Endometrium (tissue), 2 donors: Measurements from ENCODE around the gene RNF114.
"Not testable (repeated sequence)": the region's sequence is repeated elsewhere in the genome, so short reads cannot be mapped to it uniquely, and the experiment has no call there.

Source experiments
- FAIRE-seq: peaks from 2 replicates; lab custom pipeline; 2012; peaks lifted over from hg19 to GRCh38; lab: Jason Lieb, UNC
- donor health status: control.
- donor health status: control.

Gene RNF114

DNA sequence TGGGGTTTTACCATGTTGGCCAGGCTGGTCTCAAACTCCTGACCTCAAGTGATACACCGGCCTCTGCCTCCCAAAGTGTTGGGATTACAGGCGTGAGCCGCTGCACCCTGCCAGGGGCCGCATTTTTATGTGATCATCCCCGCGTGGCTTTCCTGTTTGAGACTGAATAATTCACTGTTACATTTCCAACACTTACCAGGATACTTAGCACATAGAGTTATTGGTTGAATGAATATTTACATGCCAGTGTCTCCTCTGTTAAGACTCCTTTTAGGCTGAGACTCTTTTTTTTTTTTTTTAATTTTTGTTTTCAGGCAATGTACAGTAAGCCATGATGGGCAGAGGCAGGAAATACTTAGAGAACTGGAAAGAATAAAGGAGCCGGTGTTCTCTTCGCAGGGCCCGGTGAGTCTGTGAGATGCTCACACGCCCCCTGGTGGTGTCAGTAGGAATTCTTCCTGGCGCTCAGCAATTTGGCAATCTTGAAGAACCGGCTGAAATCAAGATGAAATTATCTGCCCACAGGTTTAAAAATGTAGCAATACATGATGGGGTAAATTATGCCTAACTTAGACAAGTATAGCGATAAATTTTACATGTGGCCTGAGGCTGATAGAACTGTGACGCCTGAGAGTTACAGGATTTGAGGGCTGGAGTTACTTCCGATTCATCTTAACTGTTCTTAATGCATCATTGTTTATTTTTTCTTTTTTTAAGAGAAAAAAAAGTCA lies 7.6 kb upstream of the RNF114 start:
- FAIRE-seq = peak; percentile 18

DNA sequence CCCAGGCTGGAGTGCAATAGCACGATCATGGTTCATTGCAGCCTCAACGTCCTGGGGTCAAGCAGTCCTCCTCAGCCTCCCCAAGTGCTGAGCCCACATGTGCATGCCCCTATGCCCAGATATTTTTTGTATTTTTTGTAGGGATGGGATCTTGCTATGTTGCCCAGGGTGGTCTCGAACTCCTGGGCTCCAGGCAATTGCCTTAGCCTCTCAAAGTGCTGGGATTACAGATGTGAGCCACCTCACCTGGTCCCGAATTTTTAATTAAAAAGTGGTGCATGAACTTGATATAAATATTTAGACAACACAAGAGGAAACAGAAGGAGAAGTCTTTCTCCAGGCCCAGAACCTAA lies 7.1 kb upstream of the RNF114 start:
- FAIRE-seq = no peak

DNA sequence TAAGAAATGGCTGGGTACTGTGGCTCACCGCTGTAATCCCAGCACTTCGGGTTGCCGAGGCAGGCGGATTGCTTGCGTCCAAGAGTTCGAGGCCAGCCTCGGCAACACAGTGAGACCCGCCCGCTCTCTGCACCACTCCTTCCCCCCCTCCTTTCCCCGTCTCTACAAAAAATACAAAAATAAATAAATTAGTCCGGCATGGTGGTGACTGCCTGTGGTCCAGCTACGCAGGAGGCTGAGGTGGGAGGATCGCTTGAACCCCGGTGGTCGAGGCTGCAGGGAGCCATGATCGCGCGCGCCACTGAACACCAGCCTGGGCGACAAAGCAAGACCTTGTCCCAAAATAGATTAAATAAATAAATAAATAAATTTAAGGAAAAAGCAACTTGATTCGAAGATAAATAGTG lies 448 bp upstream of the RNF114 start:
- no peak for FAIRE-seq

DNA sequence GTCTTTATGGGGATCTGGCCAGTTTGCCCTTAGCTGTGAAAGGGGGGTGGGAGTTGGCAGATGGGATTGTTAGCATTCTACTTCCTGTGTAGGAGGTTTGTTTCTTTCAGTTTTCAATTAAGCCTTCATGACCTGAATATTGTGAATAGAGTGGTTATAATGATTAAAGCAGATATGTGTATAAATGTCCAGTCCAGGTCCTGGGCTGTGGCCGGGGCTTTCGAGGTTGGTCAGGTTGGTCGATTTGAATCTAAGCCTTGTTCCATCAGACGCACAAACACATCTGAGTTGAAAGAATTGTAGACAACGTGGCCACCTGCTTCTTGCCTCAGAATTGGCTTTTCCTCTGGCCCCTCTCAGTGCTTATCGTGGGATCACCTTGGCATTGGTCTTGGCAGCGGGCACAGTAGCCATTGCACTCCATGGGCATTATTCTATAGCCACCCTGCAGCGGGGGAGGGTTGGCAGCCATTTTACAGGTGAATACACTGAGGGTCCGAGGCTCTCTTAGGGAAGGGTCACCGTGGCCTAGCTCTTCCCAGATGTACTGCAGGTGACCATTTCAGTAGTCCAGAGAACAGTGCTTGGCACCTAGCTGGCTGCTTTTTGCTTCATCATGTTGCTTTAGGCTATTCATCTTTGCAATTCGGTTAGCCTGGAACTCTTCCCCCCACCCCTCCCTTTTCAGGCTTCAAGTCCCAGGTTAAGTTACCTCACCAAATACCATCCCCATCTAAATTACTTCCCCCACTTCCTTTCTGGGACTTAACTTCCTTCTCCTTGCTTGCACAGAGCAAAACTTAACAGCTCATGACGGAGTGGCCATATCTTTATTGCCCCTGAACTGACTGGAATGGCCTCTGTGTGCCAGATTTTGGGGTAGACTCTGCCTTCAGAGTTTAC lies 1.1 kb downstream of the RNF114 start:
- no peak for FAIRE-seq

DNA sequence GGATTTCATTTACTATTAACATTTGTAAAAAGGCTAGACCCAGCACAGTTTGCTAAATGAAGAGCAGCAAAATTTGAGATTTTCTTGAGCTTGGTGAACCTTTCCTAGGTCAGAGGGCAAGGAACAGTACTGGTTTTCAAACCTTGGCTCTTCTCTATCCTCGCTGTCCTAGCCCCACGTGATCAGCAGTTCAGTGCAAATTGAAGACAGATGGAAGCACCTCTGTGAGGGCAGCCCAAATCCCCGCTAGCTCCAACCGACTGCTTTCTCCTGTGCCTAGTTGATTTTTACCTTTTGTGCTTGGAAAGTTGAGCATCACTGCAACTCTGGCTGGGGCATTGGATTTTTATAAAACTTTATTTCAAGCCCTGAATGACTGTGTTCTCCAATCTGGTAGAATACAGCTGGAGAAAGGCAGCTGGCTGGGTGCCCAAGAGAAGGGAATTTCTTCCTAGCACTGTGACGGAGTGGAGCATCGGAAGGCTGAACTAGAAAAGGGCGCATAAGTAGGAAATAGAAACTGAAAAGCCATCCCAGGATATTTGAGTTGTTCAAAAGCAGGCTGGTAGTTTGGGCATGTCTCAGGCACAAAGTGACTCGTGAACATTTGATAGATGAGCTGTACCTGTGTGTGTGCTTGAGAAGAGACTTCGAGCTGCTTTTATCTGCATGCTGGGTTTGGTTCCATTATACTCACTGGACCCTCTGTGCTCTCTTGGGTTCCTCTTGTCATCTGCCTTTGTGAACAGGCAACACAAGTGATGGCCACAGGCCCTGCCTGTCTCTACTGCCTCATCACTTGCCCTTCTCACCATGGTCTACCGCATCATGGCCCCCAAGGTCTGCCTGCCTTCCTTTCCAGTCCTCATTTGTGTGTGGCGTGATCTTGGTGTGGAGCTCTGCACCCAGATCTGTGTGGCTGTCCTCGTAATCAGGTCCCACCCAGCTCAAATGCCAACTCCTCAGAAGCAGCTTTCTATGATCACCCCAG lies 2.3 kb downstream of the RNF114 start:
- FAIRE-seq = no peak

DNA sequence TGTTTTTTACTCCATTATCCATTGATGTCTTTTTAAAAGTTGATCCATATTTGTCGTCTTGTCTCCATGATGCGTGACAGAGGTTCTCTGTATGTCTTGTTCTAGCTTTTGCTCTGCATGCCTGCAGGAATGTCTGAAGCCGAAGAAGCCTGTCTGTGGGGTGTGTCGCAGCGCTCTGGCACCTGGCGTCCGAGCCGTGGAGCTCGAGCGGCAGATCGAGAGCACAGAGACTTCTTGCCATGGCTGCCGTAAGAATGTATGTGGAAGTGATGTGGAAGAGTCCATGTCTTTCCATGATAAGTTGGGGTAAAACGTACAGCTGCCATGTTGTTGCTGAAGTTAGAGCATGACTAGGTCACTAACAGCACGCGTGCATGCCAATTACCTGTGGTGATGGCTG lies 5.3 kb downstream of the RNF114 start:
- FAIRE-seq = no peak

DNA sequence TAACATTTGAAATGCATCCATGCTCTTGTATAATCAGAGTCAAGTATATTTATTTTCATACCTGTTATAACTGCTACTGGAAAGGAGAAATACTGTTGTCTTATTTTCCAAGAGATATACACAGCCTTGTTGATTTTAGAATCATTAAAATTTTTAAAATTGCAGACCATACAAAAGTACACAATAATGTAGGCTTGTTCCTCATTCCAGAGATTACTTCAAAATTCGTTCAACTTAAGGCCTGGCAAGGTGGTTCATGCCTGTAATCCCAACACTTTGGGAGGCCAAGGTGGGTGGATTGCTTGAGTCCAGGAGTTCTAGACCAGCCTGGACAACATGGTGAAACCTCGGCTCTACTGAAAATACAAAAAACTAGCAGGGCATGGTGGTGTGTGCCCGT lies 6.1 kb downstream of the RNF114 start:
- no peak for FAIRE-seq

DNA sequence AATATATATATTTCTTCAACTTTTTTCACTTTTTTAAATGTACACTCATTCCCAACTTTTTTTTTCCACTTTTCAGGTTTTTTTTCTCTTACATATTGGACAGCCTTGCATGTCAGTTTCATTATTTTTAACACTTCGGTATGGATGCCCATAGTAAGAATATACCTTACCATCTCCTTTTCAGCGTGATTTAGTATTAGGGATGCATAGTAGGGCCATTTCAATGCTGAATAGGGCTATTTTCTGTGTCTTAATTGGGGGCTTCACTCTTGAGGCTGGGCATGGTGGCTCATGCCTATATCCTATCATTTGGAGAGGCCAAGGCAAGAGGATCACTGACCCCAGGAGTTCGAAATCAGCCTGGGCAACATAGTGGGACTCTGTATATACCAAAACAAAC lies 6.7 kb downstream of the RNF114 start:
- FAIRE-seq = no peak

DNA sequence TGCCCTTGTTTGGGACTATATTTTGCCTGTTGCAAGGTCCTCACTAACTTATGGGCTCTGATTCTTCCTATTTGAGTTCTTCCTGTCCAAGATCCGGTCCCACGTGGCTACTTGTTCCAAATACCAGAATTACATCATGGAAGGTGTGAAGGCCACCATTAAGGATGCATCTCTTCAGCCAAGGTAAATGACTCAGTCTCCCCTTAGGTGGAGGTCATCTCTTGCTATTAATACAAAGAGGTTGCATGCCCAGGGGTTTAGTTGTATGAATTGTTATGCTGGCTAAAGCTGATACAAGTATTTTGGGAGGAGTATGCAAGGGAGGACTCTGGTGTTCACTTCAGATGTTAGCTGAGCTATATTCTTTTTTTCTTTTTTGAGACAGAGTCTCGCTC lies 9.1 kb downstream of the RNF114 start:
- FAIRE-seq = no peak

DNA sequence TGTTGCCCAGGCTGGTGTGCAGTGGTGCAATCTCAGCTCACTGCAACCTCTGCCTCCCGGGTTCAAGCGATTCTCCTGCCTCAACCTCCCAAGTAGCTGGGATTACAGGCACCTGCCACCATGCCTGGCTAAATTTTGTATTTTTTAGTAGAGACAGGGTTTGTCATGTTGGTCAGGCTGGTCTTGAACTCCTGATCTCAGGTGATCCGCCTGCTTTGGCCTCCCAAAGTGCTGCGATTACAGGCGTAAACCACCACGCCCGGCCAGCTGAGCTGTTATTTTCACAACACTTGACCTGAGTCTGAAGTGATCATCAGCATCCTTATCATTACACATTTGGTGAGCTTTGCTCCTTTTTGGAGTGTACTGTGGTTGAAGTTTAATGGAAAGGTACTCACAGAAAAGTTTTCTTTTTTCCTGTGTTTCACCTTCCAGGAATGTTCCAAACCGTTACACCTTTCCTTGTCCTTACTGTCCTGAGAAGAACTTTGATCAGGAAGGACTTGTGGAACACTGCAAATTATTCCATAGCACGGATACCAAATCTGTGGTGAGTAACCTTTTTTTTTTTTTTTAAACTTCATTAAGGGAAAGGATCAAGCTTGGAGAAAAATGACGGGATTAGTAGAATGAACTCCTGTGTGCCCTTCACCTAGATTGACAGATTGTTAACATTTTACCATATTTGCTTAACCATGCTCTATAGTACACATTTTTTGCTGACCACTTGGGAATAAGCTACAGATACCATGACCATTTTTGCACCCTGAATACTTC lies 9.7 kb downstream of the RNF114 start:
- FAIRE-seq = no peak

DNA sequence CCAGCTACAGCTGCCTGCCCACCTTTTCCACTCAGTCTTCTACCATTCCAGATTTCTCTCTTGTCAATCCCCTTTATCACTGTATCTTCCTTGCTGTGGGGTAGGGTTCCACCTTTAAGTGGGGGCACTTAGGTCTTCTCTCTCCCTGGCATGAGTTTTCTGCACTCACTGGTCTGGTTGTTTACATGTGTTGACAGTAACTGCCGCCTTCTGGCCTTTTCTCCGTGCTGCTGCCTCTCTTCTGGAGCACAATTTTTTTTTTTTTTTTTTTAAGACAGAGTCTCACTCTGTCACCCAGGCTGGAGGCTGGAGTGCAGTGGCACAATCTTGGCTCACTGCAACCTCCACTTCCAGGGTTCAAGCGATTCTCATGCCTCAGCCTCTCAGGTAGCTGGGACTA lies 12.0 kb downstream of the RNF114 start:
- no peak for FAIRE-seq

DNA sequence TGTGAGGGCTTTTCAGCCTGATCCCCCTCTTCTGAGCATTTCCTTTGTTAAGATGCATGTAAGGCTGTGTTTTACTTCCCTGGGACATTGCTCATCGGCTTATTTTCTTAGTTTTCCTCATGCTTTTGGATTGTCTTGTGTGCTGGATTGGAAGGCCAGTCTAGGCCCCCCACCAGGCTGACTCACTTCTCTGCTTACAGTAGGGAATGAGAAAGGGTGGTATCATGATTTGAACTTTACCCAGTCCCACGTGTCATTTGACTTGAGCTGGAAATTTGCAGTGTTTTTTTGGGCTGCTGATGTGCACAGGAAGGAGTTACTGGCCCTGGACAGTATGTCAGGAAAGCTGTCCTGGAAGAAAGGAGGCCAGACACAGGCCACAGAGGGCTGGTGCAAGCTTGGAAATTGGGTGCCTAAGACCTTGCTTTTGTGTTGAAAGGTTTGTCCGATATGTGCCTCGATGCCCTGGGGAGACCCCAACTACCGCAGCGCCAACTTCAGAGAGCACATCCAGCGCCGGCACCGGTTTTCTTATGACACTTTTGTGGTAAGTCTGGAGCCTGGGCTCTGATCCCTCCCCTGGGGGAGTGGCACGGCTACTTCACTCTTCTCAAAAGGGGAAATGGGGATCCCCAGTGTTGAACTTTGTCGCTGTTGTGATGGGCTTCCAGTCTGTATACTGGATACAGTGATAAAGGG lies 12.8 kb downstream of the RNF114 start:
- no peak for FAIRE-seq

DNA sequence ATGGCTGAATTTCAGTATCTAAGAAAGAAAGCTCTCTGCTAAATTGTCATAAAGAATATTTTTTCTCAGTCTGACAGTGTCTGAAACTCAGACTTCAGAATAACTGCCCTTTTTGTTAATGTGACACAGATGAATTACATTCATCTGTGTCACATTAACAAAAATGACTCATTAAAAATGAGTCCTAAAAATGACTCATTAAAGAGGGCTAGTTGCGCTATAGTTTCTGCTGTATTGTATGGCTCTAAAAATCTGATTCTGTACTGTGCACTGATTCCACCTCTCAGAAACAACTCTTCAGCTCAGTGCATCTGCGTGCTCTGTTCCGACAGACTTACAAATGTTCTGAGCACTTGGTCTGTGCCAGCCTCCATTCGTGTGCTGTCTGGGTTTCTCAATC lies 15.0 kb downstream of the RNF114 start:
- no peak for FAIRE-seq

DNA sequence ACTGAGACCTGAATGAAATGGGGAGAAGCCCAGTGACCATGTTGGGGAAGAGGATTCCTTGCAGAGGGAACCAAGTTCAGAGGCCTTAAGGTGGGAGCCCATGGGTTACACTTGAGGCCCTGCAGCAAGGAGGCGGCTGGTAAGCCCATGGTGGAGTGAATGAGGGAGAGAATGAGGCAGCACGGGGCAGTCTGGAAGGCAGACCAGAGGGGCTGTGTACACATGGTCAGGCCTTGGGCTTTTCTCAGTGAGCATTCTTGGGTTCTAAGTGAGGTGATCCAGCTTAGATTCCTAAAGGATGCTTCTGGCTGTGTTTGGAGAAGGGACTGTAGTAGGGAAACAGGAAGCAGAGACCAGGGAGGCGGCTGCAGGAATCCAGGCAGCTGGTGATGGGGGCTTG lies 19.0 kb downstream of the RNF114 start:
- no peak for FAIRE-seq

DNA sequence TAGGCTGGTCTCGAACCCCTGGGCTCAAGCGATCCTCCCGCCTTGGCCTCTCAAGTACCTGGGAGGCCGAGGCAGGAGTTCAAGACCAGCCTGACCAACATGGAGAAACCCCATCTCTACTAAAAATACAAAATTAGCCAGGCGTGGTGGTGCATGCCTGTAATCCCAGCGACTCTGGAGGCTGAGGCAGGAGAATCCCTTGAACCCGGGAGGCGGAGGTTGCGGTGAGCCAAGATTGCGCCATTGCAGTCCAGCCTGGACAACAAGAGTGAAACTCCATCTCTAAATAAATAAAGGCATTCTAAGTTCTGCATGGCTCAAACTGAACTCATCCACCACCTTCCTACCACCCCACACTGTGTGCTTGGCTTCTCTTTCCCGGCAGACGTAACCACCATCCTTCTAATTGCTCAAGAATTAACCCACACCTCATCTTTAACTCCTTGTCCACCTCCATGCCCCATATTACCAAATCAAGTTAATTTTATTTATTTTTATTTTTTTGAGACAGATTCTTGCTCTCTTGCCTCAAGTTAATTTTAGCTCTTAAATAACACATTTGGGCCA lies 19.7 kb downstream of the RNF114 start:
- not testable (repeated sequence) for FAIRE-seq

DNA sequence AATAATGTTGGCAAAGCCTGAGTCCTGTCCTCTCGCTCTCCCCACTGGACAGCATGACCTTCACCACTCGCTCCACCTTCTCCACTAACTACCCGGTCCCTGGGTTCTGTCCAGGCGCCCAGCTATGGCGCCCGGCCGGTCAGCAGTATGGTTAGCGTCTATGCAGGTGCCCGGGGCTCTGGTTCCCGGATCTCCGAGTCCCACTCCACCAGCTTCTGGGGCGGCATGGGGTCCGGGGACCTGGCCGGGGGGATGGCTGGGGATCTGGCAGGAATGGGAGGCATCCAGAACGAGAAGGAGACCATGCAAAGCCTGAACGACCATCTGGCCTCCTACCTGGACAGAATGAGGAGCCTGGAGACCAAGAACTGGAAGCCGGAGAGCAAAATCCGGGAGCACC lies 20.5 kb downstream of the RNF114 start:
- FAIRE-seq = no peak

DNA sequence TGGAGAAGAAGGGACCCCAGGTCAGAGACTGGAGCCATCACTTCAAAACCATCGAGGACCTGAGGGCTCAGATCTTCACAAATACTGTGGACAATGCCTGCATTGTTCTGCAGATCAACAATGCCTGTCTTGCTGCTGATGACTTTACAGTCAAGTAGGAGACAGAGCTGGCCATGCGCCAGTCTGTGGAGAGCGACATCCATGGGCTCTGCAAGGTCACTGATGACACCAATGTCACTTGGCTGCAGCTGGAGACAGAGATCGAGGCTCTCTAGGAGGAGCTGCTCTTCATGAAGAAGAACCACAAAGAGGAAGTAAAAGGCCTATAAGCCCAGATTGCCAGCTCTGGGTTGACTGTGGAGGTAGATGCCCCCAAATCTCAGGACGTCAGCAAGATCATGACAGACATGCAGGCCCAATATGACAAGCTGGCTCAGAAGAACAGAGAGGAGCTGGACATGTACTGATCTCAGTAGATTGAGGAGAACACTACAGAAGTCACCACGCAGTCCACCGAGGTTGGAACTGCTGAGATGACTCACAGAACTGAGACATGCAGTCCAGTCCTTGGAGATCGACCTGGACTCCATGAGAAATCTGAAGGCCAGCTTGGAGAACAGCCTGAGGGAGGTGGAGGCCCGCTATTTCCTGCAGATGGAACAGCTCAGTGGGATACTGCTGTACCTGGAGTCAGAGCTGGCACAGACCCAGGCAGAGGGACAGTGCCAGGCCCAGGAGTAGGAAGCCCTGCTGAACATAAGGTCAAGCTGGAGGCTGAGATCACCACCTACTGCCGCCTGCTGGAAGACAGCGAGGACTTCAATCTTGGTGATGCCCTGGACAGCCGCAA lies 21.1 kb downstream of the RNF114 start:
- FAIRE-seq = not testable (repeated sequence)

DNA sequence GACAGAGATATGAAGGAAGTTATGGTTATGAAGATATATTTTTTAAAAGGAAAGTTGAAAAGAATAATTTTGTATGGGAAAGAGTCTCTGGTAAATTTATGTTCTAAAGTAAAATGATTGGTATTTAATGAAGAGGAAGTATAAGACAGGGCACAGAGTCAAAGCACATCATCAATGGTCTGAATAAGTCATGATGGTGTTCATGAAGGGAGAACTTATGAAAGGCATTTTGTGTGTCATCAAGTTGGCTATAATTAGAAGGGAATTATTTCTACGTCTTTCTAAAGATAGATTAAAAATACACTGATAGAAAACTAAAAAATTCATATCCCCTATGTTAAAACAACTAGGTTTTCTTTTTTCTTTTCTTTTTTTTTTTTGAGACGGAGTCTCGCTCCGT lies 25.2 kb downstream of the RNF114 start:
- FAIRE-seq = no peak

DNA sequence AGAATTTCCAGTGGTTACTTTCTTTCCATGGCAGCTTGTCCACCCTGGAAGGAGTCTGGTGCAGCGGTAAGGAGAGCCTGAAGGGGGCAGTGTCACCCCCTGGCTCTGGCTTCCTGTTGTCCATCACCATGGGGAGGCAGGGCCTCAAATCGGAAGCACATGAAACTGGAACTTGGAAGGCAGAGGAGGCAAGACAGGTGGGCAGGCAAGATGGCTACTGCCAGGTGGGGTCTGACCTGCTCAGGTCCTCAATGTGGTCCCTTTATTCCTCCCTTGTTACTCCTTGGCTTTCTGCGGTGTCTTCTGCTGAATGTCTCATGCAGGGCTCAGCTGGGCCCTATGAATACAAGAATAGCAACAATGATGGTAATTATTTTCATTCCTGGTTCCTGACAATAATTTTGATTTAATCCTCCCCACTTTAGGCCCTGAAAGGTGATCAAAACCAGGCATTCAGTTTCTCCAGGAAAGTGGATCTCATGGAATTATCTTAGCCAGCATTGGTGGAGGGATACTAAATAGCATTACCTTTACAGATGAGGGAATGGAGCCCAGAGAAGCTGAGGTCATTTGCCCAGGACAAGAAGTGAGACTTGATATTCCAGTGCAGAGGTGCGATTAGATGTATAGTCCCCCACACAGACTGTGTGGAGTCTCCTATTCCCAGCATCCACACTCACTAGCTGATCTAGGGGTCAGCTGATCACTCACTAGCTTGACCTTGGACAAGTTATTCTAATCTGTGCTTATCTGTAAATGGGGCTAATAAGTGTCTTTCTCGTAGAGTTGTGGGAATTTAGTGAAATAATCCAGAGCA lies 29.0 kb downstream of the RNF114 start:
- FAIRE-seq = no peak
